Fibroblast of skin of scalp (primary cell): Measurements from ENCODE around the gene GNAQ.
"Not testable (repeated sequence)": the region's sequence is repeated elsewhere in the genome, so short reads cannot be mapped to it uniquely, and the experiment has no call there.

ENCODE experiments used
- DNase-seq: peaks from one replicate; pipeline ENCODE4 v3.0.0-alpha.2; 2013

GNAQ gene

GRCh38 chr9:77725046-77725694 is 306.4 kb downstream of the GNAQ start:
- peak; percentile 32 for DNase-seq

- DNase-seq = not testable (repeated sequence)
Measured at GRCh38 chr9:77721156-77721555, 310.5 kb downstream of the GNAQ start.

GRCh38 chr9:77719321-77719720 is 312.3 kb downstream of the GNAQ start:
- DNase-seq = no peak

GRCh38 chr9:77718298-77718640 is 313.3 kb downstream of the GNAQ start:
- DNase-seq = peak; percentile 78

- DNase-seq = peak; percentile 92
Measured at GRCh38 chr9:77717608-77718297, 313.9 kb downstream of the GNAQ start.

GRCh38 chr9:77714077-77714549 is 317.5 kb downstream of the GNAQ start:
- DNase-seq = peak; percentile 71

GRCh38 chr9:77712533-77713130 is 319.0 kb downstream of the GNAQ start:
- peak; percentile 89 for DNase-seq

GRCh38 chr9:77710965-77711648 is 320.5 kb downstream of the GNAQ start:
- DNase-seq = peak; percentile 39

- peak; percentile 60 for DNase-seq
Measured at GRCh38 chr9:77710316-77710715, 321.3 kb downstream of the GNAQ start.

- DNase-seq = peak; percentile 81
Measured at GRCh38 chr9:77708064-77708815, 323.4 kb downstream of the GNAQ start.

- peak; percentile 97 for DNase-seq
Measured at GRCh38 chr9:77707383-77708063, 324.1 kb downstream of the GNAQ start.

GRCh38 chr9:77705636-77706035 is 326.0 kb downstream of the GNAQ start:
- DNase-seq = no peak

GRCh38 chr9:77702521-77703390 is 328.9 kb downstream of the GNAQ start:
- not testable (repeated sequence) for DNase-seq

- DNase-seq = no peak
Measured at GRCh38 chr9:77697238-77697984, 334.2 kb downstream of the GNAQ start.

- not testable (repeated sequence) for DNase-seq
Measured at GRCh38 chr9:77690723-77691122, 340.9 kb downstream of the GNAQ start.

GRCh38 chr9:77690119-77690518 is 341.5 kb downstream of the GNAQ start:
- DNase-seq = peak; percentile 11

GRCh38 chr9:77687737-77688136 is 343.9 kb downstream of the GNAQ start:
- not testable (repeated sequence) for DNase-seq

GRCh38 chr9:77680581-77680980 is 351.0 kb downstream of the GNAQ start:
- DNase-seq = no peak

GRCh38 chr9:77679661-77680368 is 351.8 kb downstream of the GNAQ start:
- DNase-seq = no peak
